ENCODE data around the gene IMMP2L. TPM values are rescaled to one million over a fixed set of nuclear protein-coding genes. Genes with fewer than 3 reads are reported as not detected.

Gene IMMP2L
- total RNA-seq, 1 experiment from 2014 or later, result 8.8 TPM

- no peaks in the 10 kb centered on the region for H3K9me3 ChIP-seq (ENCODE audit: control insufficient read depth, insufficient read depth, low read depth, low read length)
- in situ Hi-C loops (cut with HindIII; ENCODE audit: low pct_unique_long_range_greater_than_20kb, low sequenced_read_pairs), result no loop called here
- intact Hi-C loops (cut with micrococcal nuclease; ENCODE audit: unreplicated experiment), result no loop called here
- H3K4me1 ChIP-seq (ENCODE audit: control insufficient read depth, insufficient read depth, low read length), result no peaks in the 10 kb centered on the region
- ATAC-seq (no peak), DNase-seq (ENCODE audit: low read depth, low spot score) (no peak)
- no peak overlapping the region for H3K4me3 ChIP-seq (ENCODE audit: low read depth in 2 of 2, low read length in 2 of 2)
- no peak for TF ChIP-seq TCF7L2 (IDR thresholded peaks at IDR 0.05; ENCODE audit: low read depth, low read length)
- TF ChIP-seq SIN3A (IDR thresholded peaks at IDR 0.05; ENCODE audit: borderline replicate concordance, insufficient read depth, low read depth, low read length), result no peak
- TF ChIP-seq CTCF (IDR thresholded peaks at IDR 0.05), result no peak
- TF ChIP-seq POLR2AphosphoS5 (IDR thresholded peaks at IDR 0.05; ENCODE audit: low read depth, low read length), result no peak
- no peak for TF ChIP-seq REST (IDR thresholded peaks at IDR 0.05; ENCODE audit: insufficient read depth in 1 of 2, low read depth in 2 of 2, low read length in 1 of 2)
- CTCF ChIA-PET, result no interaction called here
- no TSS peak for BruUV-seq (replicated peaks)
- no peak overlapping the region for H3K27ac ChIP-seq (ENCODE audit: low read length)
- POLR2A ChIA-PET, result no interaction called here
- H3K27me3 ChIP-seq (ENCODE audit: control insufficient read depth, insufficient read depth, low read length), result no peaks in the 10 kb centered on the region
- H3K36me3 ChIP-seq (ENCODE audit: control insufficient read depth, insufficient read depth, low read length), result no peaks in the 10 kb centered on the region
These were observed 705.6 kb downstream of the IMMP2L start for GRCh38 chr7:110856704-110857103.

DNA sequence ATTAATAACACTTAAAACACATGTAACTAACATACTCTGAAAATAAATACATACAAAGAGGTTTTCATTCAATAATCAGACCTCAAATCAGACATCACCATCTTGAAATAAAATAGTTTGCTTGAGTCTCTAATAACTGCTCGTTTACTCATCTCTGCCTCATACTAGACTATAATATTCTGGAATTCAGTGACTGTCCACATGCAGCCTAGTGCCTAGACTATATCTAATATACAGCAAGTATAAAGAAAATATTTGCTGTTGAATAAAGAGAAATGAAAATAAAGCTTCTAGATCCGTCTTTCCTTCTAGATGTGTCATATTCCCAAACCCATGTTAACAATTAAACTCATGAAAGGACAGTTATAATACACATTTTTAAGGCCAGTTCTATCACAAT, 707.6 kb downstream of the IMMP2L start:
- CTCF ChIA-PET, result no interaction called here
- BruUV-seq (replicated peaks), result no TSS peak
- DNase-seq (ENCODE audit: low read depth, low spot score) (no peak), ATAC-seq (no peak)
- no peak overlapping the region for H3K4me3 ChIP-seq (ENCODE audit: low read depth in 2 of 2, low read length in 2 of 2)
- H3K36me3 ChIP-seq (ENCODE audit: control insufficient read depth, insufficient read depth, low read length), result no peaks in the 10 kb centered on the region
- intact Hi-C loops (cut with micrococcal nuclease; ENCODE audit: unreplicated experiment), result no loop called here
- in situ Hi-C loops (cut with HindIII; ENCODE audit: low pct_unique_long_range_greater_than_20kb, low sequenced_read_pairs), result no loop called here
- no peak overlapping the region for H3K27ac ChIP-seq (ENCODE audit: low read length)
- POLR2A ChIA-PET, result no interaction called here
- no peaks in the 10 kb centered on the region for H3K27me3 ChIP-seq (ENCODE audit: control insufficient read depth, insufficient read depth, low read length)
- no peak for TF ChIP-seq TCF7L2 (IDR thresholded peaks at IDR 0.05; ENCODE audit: low read depth, low read length)
- no peak for TF ChIP-seq SIN3A (IDR thresholded peaks at IDR 0.05; ENCODE audit: borderline replicate concordance, insufficient read depth, low read depth, low read length)
- no peak for TF ChIP-seq POLR2AphosphoS5 (IDR thresholded peaks at IDR 0.05; ENCODE audit: low read depth, low read length)
- no peak for TF ChIP-seq CTCF (IDR thresholded peaks at IDR 0.05)
- no peak for TF ChIP-seq REST (IDR thresholded peaks at IDR 0.05; ENCODE audit: insufficient read depth in 1 of 2, low read depth in 2 of 2, low read length in 1 of 2)
- H3K4me1 ChIP-seq (ENCODE audit: control insufficient read depth, insufficient read depth, low read length), result no peaks in the 10 kb centered on the region
- no peaks in the 10 kb centered on the region for H3K9me3 ChIP-seq (ENCODE audit: control insufficient read depth, insufficient read depth, low read depth, low read length)
